ENCODE results near the gene CRYBB3. TPM values are rescaled to one million over a fixed set of nuclear protein-coding genes. Genes with fewer than 3 reads are reported as not detected.

CRYBB3 gene
- polyA plus RNA-seq, 3 donors: not detected

- Histone ChIP-seq H4K20me1 (ENCODE audit: insufficient read depth, low read length) (no peaks in the 10 kb centered on the region), H3K27ac (ENCODE audit: low read depth in 1 of 2, low read length in 2 of 2) (no peak overlapping the region), H3K4me2 (replicated peaks; ENCODE audit: extremely low read depth, low read length, poor library complexity, severe bottlenecking) (no peak overlapping the region), H3K4me3 (replicated peaks in 1 of 3; ENCODE audit: low read depth in 2 of 3, low read length in 3 of 3) (no peak overlapping the region), H3K36me3 (replicated peaks in 1 of 2; ENCODE audit: control insufficient read depth in 1 of 2, insufficient read depth in 2 of 2, low read length in 2 of 2) (no peaks in the 10 kb centered on the region), H3K4me1 (ENCODE audit: control insufficient read depth in 1 of 2, insufficient read depth in 2 of 2, low read length in 2 of 2) (no peaks in the 10 kb centered on the region), H3K9me3 (replicated peaks in 1 of 2; ENCODE audit: control insufficient read depth in 1 of 2, insufficient read depth in 1 of 2, low read length in 2 of 2) (no peaks in the 10 kb centered on the region), H3K79me2 (ENCODE audit: insufficient read depth, low read length) (no peaks in the 10 kb centered on the region), H3K27me3 (ENCODE audit: control insufficient read depth in 2 of 2, insufficient read depth in 2 of 2, low read length in 2 of 2) (no peaks in the 10 kb centered on the region), H2AFZ (ENCODE audit: insufficient read depth, low read depth, low read length, poor library complexity, severe bottlenecking) (no peak overlapping the region), H3K9ac (ENCODE audit: insufficient read depth, low read length, poor library complexity, severe bottlenecking) (no peak overlapping the region)
- Mint-ChIP-seq H3K9me3 (peaks cover 0 to 1% (median 0%) of the 10 kb centered on the region in 7 donors), H3K36me3 (no peaks in the 10 kb centered on the region), H3K4me3 (no peak overlapping the region), H3K27ac (no peak overlapping the region), H3K27me3 (ENCODE audit: low read depth in 3 of 3) (peaks cover 0 to 2% (median 1%) of the 10 kb centered on the region in 3 donors), H3K4me1 (no peaks in the 10 kb centered on the region)
- no peak for DNase-seq
- 94% methylated on average over 2 of the region's 2 CpGs for WGBS (ENCODE audit: insufficient coverage)
- no peak for TF ChIP-seq CTCF (IDR thresholded peaks at IDR 0.05)
- intact Hi-C loops (cut with micrococcal nuclease): no loop called here
Measured at GRCh38 chr22:25154667-25154999, 45.0 kb upstream of the CRYBB3 start.

DNA sequence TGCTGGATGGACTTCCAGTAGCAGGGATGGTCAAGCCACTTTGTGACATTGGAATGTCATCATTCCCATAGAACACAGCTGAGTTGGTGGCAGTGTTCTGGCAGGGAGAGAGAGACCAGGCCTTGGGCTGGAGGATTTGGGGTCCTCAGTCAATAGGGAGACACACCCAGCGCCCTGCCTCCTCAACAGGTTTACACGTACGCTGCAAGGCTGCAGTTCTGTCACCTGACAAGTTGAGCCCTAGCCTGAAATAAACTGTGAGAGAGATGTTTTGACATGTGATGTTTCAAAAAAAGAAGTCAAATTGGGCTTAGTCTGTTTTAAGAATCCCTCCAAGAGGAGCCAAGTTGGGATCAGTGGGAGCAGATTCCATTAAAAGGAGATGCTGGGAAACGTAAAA, 42.9 kb upstream of the CRYBB3 start:
- H3K9me3 ChIP-seq (replicated peaks in 1 of 2; ENCODE audit: control insufficient read depth in 1 of 2, insufficient read depth in 1 of 2, low read length in 2 of 2): no peaks in the 10 kb centered on the region
- H3K4me2 ChIP-seq (replicated peaks; ENCODE audit: extremely low read depth, low read length, poor library complexity, severe bottlenecking): no peak overlapping the region
- no peak overlapping the region for H3K27ac ChIP-seq (ENCODE audit: low read depth in 1 of 2, low read length in 2 of 2)
- H3K79me2 ChIP-seq (ENCODE audit: insufficient read depth, low read length): no peaks in the 10 kb centered on the region
- DNase-seq: no peak
- H3K4me1 Mint-ChIP-seq: no peaks in the 10 kb centered on the region
- H3K9me3 Mint-ChIP-seq: peaks cover 0 to 1% (median 0%) of the 10 kb centered on the region in 7 donors
- H3K9ac ChIP-seq (ENCODE audit: insufficient read depth, low read length, poor library complexity, severe bottlenecking): no peak overlapping the region
- H3K27me3 ChIP-seq (ENCODE audit: control insufficient read depth in 2 of 2, insufficient read depth in 2 of 2, low read length in 2 of 2): no peaks in the 10 kb centered on the region
- peaks cover 0 to 3% (median 1%) of the 10 kb centered on the region in 3 donors for H3K27me3 Mint-ChIP-seq (ENCODE audit: low read depth in 3 of 3)
- intact Hi-C loops (cut with micrococcal nuclease): no loop called here
- no peak for TF ChIP-seq CTCF (IDR thresholded peaks at IDR 0.05)
- H3K4me1 ChIP-seq (ENCODE audit: control insufficient read depth in 1 of 2, insufficient read depth in 2 of 2, low read length in 2 of 2): no peaks in the 10 kb centered on the region
- peak overlapping the region in 1 of 7 donors; percentile 25 for H3K27ac Mint-ChIP-seq
- H3K4me3 Mint-ChIP-seq: no peak overlapping the region
- no CpG with 5 or more reads among the region's 4 CpGs for WGBS (ENCODE audit: insufficient coverage)
- H2AFZ ChIP-seq (ENCODE audit: insufficient read depth, low read depth, low read length, poor library complexity, severe bottlenecking): no peak overlapping the region
- H4K20me1 ChIP-seq (ENCODE audit: insufficient read depth, low read length): no peaks in the 10 kb centered on the region
- no peak overlapping the region for H3K4me3 ChIP-seq (replicated peaks in 1 of 3; ENCODE audit: low read depth in 2 of 3, low read length in 3 of 3)
- H3K36me3 ChIP-seq (replicated peaks in 1 of 2; ENCODE audit: control insufficient read depth in 1 of 2, insufficient read depth in 2 of 2, low read length in 2 of 2): no peaks in the 10 kb centered on the region
- H3K36me3 Mint-ChIP-seq: no peaks in the 10 kb centered on the region
